Daoy (cell line): Measurements from ENCODE around the gene PALM3. TPM values are rescaled to one million over a fixed set of nuclear protein-coding genes. Genes with fewer than 3 reads are reported as not detected.
"Not testable (repeated sequence)": the region's sequence is repeated elsewhere in the genome, so short reads cannot be mapped to it uniquely, and the experiment has no call there.

Source experiments
- DNase-seq: peaks from one replicate; pipeline ENCODE4 v3.0.0-alpha.2; 2015; ENCODE audit warnings: low read depth
- total RNA-seq: library from RNA; depleted of rRNA; stranded (reverse); fragments of >200 nt; shearing (Covaris generic); gene quantifications from 2 replicates; pipeline ENCODE4 v1.2.3, GENCODE V29; 2014

The PALM3 gene
- total RNA-seq, 1 experiment from 2014 or later, result 0.46 TPM

DNA sequence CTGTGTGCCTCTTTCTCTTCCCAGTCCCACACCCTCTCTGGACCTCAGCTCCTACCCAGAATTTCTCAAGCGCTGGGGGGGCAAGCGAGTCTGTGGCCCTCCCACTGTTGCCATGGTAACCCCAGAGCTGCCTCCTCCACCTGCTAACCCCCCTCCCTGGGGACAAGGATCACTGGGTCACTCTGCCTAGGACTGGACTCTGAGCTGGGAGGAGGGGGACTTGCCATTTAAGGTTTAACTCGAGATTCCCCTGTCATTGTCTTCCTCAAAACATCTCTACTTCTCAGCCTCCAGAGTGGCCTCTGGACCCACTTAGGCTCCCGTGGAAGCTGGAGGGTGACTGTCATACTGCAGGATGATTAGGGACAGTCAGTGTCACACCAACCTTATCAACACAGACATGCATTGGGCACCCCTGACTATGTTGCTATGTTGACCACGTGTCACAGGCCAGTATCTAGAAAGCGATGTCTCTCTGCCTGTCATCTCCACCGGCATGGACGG is 2.2 kb downstream of the PALM3 start:
- DNase-seq, result no peak

DNA sequence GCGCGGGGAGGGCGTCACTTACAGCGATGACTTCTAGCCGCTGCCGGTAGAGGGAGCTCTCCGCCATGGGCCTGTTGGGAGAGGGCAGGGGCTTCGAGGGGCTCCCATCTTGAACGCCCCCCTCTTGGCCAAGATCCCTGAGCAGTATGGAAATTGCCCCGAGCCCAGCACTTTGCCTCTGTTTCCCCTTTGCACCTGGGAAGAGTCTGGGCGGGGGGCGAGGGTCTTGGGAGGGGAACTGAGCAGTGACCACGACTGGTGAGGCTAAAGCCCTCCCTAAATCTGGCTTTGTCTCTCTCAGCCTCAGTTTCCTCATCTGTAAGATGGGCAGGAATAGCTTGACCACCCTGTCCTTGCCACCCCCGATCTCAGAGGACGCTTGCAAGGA is 2.8 kb downstream of the PALM3 start:
- DNase-seq, result no peak

DNA sequence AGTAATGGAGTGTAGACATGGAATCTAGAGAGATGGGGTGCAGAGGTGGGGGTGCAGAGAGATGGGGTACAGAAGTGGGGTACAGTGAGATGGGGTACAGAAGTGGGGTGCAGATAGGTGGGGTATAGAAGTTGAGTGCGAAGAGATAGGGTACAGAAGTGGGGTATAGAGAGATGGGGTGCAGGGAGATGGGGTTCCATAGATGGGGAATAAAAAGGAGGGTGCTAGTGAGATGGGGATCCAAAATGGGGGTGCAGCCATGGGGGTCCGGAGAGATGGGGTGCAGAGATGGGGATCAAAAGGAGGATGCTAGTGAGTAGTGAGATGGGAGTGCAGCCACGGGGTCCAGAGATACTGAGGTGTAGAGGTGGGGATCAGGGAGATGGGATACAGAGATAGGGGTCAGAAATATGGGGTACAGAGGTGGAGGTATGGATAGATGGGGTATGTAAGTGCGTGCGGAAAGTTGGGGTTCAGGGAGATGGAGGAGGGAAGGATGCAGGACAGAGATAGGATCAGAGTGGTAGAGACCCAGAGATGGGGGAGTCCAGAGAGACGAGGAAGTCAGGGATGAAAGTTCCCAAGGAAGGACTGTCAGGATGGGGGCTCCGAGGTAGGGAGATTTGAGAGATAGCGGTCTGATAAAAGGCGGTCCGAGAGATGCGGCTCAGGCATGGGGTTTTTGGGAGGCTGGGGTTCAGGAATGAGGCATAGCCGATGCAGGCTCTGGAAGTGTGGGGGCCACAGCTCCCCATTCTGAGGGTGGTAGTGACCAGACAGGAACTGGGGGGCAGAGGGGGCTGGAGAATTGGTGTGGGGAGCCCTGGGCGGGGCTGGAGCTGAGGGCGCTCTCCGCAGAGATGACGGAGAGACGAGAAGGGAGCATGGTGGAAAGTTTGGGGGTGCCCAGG is 3.4 kb downstream of the PALM3 start:
- DNase-seq, result no peak

DNA sequence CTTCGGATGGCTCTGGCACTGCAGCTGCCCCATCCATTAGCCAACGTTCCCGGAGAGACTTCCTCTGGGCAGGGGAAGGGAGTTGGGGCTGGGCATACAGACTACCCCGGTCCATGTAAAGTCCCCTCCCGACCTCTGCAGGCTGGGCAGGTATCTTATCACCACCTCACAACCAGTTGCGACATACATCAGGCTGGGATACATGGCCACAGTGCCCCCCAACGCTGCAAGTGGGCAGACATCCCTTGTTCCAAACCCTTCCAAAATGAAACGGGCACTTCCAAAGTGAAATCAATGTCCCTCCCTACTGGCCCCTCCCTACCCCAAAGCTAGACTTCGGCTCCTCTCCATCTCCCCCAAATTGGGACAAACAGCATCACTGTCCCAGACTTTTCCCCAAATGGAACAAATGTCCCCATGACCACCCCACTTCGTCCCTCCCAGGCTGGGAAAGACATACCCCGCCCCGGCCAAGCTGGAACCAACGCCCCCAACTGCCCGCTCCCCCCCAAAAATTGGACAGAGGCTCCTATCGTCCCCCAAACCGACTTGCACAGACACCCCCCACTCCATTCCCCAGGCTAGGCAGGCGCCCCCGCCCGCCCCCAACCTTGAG is 5.0 kb downstream of the PALM3 start:
- no peak for DNase-seq

DNA sequence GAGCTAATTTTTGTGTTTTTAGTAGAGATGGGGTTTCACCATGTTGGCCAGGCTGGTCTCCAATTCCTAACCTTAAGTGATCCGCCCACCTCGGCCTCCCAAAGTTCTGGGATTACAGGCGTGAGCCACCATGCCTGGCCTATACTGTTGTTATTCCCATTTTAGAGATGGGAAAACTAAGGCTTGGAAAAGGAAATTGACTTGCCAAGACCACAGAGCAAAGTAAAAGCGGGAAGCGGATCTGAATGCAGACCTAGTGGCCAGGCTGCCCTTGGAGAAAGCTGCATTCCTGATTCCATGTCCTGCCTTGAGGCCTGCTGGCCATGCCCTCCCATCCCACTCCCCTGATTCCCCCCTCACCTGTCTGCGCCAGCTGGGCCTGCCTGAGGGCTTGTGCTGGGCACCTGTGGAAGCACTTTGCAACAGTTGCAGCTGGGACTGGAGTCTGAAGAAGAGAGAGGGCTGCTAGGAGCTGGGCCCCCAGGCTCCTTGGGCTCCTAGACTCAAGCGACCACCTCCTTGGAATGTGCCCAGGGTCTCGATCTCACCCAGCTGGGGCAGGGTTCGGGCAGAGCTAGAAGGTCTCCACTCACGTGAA is 5.7 kb downstream of the PALM3 start:
- no peak for DNase-seq

DNA sequence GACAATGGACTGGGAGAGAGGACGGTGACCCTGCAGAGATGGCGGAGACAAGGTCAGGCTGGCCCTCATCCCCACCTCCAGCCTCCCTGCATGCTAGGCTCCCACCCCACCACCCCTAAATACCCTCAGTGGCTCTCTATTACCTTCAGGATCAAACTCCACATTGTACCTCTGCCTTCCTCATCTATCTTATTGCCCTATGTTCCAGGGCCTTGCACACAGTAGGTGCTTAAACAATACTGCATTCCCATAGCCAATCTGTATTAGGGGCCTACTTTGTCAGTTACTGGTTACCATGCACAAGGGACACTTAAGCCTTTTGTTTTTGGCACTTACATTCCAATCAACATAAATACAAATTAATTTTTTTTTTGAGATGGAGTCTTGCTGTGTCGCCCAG is 6.5 kb downstream of the PALM3 start:
- DNase-seq, result no peak

DNA sequence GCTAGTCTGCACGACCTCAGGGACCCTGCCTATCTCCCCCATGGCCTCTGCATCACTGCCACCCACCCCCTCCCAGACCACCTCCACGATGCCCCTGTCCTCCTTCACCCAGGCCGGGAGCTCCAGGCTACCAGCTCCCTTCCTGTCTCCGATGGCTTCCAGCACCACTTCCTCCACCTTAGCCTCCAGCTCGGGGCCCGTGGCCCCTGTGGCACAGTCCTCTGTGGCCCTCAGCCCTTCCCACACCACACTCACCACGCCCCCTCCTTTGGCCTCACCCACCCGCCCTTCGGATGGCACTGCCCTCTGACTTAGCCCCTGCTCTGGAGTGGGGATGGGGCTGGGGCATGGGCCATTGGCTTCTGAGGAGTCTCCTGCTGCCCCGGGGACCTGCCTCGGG is 7.2 kb downstream of the PALM3 start:
- no peak for DNase-seq

DNA sequence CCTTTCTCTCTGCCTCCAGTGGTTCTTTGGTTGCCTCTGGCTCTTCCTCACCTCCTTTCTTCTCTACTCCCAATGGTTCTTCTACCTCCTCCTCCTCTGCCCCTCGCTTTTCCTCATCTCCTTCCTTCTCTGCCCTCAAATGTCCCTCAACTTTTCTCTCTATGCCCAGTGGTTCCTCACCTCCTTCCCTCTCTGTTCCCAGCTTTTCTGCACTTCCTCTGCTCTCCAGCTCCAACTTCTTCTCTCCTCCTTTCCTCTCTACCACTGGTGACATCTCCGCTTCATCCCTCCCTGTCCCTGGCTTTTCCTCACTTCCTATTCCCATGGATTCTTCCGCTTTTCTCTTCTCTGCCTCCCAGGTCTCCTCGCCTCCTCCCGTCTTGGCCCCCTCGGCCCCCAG is 7.8 kb downstream of the PALM3 start:
- no peak for DNase-seq

DNA sequence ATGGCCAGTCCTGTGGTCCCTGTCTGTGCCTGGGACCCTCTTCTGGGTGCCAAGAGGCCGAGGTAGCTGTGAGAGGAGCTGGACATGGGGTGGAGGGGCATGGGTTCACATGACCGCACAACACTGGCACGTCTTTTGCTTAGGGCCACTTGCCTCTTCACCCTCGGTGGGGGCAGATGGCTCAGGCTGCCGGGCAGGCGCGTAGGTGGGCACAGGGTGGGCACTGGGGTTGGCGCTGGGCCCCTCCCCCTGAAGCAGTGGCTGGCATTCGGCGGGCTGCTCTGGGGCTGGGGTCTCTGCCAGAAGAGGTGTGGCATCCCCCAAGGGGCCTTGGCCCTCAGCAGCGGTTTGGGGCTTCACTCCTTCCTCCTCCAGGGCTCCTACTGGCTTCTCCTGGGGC is 8.4 kb downstream of the PALM3 start:
- no peak for DNase-seq

DNA sequence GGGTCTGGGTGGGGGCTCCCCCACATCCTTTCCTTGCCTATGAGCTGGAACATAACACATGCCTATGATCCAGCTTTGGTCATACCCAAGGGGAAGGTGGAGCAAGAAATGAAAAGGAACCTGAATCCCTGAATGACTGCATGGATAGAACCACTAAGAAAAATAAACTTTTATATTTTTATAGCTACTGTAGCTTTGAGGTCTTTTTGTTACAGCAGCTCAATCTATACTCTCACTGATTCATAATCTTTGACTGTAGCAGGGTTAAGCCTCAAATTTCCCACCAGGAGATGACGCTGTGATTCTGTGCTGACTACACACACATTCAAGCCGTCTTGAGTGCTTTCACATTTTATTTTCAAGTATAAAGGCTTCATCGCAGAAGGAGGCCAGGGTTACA is 8.8 kb downstream of the PALM3 start:
- no peak for DNase-seq

DNA sequence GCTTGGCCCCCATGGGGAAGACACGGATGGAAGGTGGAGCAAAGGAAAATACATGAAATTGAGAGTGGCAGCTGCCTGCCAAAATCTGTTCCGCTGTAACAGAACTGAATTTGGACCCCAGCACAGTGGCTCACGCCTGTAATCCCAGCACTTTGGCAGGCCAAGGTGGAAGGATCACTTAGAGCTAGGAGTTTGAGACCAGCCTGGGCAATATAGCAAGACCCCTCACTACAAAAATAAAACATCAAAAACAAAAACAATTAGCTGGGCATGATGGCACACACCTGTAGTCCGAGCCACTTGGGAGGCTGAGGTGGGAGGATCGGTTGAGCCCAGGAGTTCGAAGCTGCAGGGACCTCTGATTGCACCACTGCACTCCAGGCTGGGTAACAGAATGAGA is 9.4 kb downstream of the PALM3 start:
- DNase-seq, result no peak

DNA sequence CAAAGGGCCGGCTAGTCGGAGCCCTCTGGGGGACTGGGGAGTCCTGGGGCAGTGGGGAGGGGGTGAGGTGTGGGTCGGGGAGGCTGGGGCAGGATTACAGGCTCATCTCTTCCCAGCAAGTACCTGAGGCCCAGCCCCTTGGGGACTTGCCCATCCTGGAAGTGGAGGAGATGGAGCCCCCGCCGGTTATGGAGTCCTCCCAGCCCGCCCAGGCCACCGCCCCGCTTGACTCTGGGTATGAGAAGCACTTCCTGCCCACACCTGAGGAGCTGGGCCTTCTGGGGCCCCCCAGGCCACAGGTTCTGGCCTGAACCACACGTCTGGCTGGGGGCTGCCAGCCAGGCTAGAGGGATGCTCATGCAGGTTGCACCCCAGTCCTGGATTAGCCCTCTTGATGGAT is 9.9 kb downstream of the PALM3 start:
- DNase-seq, result no peak

DNA sequence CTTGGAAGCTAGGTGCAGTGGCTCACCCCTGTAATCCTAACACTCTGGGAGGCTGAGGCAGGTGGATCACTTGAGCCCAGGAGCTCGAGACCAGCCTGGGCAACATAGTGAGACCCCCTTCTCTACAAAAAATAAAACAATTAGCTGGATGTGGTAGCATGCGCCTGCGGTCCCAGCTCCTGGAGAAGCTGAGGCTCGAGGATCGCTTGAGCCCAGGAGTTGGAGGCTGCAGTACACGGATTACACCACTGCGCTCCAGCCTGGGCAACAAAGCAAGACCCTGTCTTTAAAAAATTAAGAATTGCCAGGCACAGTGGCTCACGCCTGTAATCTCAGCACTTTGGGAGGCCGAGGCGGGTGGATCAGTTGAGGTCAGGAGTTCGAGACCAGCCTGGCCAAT is 10.9 kb downstream of the PALM3 start:
- not testable (repeated sequence) for DNase-seq

DNA sequence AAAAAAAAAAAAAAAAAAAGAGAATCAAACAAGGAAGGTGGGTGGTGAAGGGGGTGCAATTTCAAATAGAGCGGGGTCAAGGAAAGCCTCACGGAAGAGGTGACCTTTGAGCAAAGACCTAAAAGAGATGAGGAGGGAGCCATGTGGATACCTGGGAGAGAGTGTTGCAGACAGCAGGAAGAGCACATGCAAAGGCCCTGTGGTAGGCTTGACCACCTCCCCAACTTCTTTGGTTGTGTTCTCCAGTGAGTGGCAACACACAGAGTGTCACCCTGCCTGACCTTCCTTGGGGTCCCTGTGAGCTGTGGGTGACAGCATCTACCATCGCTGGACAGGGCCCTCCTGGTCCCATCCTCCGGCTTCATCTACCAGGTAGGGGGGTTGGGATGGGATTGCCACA is 11.4 kb downstream of the PALM3 start:
- DNase-seq, result no peak

DNA sequence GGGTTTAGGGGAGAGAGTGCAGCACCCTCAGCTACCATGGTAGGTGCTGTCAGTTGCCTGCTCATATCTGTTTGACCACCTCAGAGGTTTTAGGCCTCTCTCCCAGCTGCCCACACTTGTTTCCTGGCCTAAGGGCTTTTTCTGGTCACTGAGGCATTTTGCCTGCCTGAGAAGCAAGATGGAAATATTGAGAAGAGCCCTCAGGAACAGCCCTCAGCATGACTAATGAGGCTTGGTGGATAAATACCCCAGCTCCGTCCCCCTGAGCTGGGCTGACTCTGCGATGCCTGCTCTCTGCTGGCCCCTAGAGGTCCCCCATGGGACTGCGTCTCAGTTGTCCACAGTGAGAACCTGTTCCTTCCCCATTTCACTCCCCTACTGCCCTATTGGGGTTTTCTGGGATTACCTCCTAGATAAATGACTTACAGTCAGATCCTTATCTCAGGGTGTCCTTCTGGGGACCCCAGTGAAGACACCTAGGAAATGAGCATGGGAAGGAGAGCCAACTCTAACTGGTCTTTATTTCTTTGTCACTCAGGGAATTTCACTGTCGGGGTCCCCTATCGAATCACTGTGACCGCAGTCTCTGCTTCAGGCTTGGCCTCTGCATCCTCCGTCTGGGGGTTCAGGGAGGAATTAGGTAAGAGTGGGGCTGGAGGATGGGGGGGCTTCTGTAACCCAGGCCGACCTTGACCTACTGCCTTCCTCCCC is 13.3 kb downstream of the PALM3 start:
- DNase-seq, result peak; percentile 54

DNA sequence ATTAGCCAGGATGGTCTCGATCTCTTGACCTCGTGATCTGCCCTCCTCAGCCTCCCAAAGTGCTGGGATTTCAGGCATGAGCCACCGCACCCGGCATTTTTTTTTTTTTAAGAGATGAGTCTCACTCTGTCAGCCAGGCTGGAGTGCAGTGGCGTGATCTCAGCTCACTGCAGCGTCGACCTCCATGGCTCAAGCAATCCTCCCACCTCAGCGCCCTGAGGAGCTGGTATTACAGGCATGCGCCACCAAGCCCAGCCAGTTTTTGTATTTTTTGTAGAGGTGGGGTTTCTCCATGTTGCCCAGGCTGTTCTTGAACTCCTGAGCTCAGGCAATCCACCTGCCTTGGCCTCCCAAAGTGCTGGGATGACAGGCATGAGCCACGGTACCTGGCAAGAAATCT is 14.0 kb downstream of the PALM3 start:
- not testable (repeated sequence) for DNase-seq

DNA sequence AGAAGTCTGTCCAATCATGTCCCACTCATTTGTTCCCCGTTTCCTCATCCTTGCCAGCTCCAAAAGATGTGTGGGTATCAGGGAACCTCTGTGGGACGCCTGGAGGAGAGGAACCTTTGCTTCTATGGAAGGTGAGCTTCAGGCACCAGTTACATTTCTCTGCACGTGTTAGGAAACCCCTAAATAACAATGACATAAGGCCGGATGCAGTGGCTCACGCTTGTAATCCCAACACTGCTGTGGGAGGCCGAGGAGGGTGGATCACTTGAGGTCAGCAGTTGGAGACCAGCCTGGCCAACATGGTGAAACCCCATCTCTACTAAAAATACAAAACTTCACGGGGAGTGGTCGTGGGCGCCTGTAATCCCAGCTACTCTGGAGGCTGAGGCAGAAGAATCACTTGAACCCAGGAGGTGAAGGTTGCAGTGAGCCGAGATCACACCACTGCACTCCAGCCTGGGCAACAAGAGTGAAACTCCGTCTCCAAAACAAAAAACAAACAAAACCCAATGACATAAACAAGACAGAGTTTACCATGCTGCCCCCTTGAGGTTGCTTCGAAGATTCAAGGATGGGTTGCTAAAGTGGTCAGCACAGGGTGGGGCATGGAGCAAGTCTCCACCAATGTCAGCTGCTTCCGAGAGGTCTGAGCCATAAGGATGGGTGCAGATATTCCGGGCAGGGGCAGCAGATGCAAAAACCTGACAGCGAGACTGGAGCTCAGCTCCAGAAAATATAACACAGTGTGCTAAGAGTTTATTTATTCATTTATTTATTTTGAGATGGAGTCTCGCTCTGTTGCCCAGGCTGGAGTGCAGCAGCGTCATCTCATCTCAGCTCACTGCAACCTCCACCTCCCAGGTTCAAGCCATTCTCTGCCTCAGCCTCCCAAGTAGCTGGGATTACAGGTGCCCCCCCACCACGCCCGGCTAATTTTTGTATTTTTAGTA is 18.9 kb downstream of the PALM3 start:
- DNase-seq, result peak; percentile 51

DNA sequence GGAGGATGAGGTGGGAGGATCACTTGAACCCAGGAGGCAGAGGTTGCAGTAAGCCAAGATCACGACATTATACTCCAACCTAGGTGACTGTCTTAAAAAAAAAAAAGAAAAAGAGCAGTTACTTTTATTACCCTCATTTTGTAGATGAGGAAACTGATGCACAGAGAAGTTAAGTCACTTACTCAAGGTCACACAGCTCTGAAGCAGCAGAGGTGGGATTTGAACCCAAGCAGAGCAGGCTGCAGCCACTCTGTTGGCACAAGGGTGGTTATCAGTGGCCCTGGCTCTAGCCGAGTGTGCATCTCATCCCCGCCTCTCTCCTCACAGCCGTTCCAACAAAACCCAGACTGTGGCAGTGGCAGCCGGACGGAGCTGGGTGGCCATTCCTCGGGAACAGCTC is 22.7 kb downstream of the PALM3 start:
- no peak for DNase-seq

DNA sequence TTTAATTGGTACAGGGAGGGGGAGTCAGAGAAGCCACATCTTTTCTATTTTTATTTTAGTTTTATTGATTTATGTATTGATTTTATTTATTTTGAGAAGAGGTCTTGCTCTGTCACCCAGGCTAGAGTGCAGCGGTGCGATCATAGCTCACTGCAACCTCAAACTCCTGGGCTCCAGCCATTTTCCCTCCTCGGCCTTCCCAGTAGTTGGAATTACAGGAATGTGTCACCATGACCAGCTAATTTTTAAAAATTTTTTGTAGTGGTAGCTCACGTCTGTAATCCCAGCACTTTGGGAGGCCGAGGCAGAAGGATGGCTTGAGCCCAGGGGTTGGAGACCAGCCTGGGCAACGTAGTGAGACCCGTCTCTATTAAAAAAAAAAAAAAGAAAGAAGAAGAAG is 26.2 kb downstream of the PALM3 start:
- DNase-seq, result no peak

DNA sequence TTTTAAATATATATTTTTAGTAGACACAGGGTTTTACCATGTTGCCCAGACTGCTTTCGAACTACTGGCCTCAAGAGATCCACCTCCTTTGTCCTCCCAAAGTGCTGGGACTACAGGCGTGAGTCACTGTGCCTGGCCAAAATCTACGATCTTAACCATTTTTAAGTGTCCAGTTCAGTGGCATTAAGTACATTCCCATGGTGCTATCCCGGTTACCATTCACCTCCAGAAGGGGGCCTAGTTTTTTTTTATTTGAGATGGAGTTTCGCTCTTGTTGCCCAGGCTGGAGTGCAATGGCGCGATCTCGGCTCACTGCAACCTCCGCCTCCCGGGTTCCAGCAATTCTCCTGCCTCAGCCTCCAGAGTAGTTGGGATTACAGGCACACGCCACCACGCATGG is 26.7 kb downstream of the PALM3 start:
- not testable (repeated sequence) for DNase-seq

DNA sequence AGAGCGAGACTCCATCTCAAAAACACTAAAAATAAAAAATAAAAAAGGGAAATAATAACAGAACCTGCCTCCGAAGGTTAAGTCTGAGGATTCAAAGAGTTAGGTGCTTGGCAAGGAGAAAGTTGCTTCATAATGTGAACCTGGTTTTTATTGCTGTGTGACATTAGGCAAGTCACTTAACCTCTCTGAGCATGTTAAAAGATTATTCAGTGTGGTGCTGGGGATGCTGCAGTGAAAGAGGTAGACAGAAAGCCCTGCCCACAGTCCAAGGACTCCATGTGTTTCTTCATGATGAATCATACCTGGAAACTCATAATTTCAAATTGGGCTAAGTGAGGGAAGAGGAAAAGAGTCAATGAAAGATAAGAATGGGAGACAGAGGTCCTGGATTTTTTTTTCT is 27.9 kb downstream of the PALM3 start:
- DNase-seq, result no peak
